Globus pallidus (tissue), 1 donor: ENCODE measurements around the gene GSK3B.

Experiments
- DNase-seq: peaks from one replicate; pipeline ENCODE4 v3.0.0-alpha.2; 2015; ENCODE audit warnings: low spot score

GSK3B gene

GRCh38 chr3:119883461-119884160 is 210.6 kb downstream of the GSK3B start:
- DNase-seq: no peak

GRCh38 chr3:119880966-119881365 is 213.3 kb downstream of the GSK3B start:
- no peak for DNase-seq

GRCh38 chr3:119873646-119874045 is 220.6 kb downstream of the GSK3B start:
- no peak for DNase-seq

- DNase-seq: no peak
These were observed 221.5 kb downstream of the GSK3B start for GRCh38 chr3:119872773-119873172.

GRCh38 chr3:119871571-119871970 is 222.7 kb downstream of the GSK3B start:
- DNase-seq: no peak

GRCh38 chr3:119870512-119870911 is 223.7 kb downstream of the GSK3B start:
- DNase-seq: no peak

- DNase-seq: no peak
These were observed 229.8 kb downstream of the GSK3B start for GRCh38 chr3:119864476-119864875.

GRCh38 chr3:119862616-119863015 is 231.6 kb downstream of the GSK3B start:
- no peak for DNase-seq

GRCh38 chr3:119861681-119862080 is 232.6 kb downstream of the GSK3B start:
- DNase-seq: no peak

- DNase-seq: no peak
These were observed 234.5 kb downstream of the GSK3B start for GRCh38 chr3:119859728-119860127.

- DNase-seq: no peak
These were observed 235.3 kb downstream of the GSK3B start for GRCh38 chr3:119858957-119859356.

- DNase-seq: no peak
These were observed 237.6 kb downstream of the GSK3B start for GRCh38 chr3:119856695-119857094.

- DNase-seq: no peak
These were observed 245.1 kb downstream of the GSK3B start for GRCh38 chr3:119849126-119849525.

GRCh38 chr3:119841808-119842471 is 252.3 kb downstream of the GSK3B start:
- DNase-seq: no peak

- no peak for DNase-seq
These were observed 258.7 kb downstream of the GSK3B start for GRCh38 chr3:119835556-119835955.

GRCh38 chr3:119834754-119835370 is 259.4 kb downstream of the GSK3B start:
- DNase-seq: no peak

GRCh38 chr3:119831941-119832371 is 262.3 kb downstream of the GSK3B start:
- DNase-seq: no peak

GRCh38 chr3:119831022-119831421 is 263.2 kb downstream of the GSK3B start:
- DNase-seq: no peak

- peak; percentile 10 for DNase-seq
These were observed 264.8 kb downstream of the GSK3B start for GRCh38 chr3:119829420-119829819.

GRCh38 chr3:119826711-119827608 is 267.3 kb downstream of the GSK3B start:
- DNase-seq: no peak

- no peak for DNase-seq
These were observed 268.4 kb downstream of the GSK3B start for GRCh38 chr3:119825820-119826219.

- no peak for DNase-seq
These were observed 274.4 kb downstream of the GSK3B start for GRCh38 chr3:119819806-119820205.
